Type B pancreatic cell (in vitro differentiated cells): ENCODE data around the gene ITPK1. TPM values are rescaled to one million over a fixed set of nuclear protein-coding genes. Genes with fewer than 3 reads are reported as not detected.
"Not testable (repeated sequence)": the region's sequence is repeated elsewhere in the genome, so short reads cannot be mapped to it uniquely, and the experiment has no call there.

Experiments
- DNase-seq: peaks from one replicate; pipeline ENCODE4 v3.0.0; 2021; ENCODE audit warnings: mixed read lengths; ENCODE audit not compliant: unreplicated experiment; ENCODE audit errors: extremely low spot score
- H3K27ac Mint-ChIP-seq: 2 replicates; pipeline ENCODE4 v1.8.0; 2021; ENCODE audit warnings: mild to moderate bottlenecking, mixed read lengths
- H3K27me3 Mint-ChIP-seq: 2 replicates; pipeline ENCODE4 v1.8.0; 2021; ENCODE audit warnings: mixed read lengths
- H3K36me3 Mint-ChIP-seq: 2 replicates; pipeline ENCODE4 v1.8.0; 2021; ENCODE audit warnings: mixed read lengths
- H3K4me1 Mint-ChIP-seq: one replicate; pipeline ENCODE4 v1.8.0; 2021; ENCODE audit warnings: mixed read lengths; ENCODE audit not compliant: unreplicated experiment
- H3K4me3 Mint-ChIP-seq: 2 replicates; pipeline ENCODE4 v1.8.0; 2021; ENCODE audit warnings: mild to moderate bottlenecking, mixed read lengths
- H3K9me3 Mint-ChIP-seq: 2 replicates; pipeline ENCODE4 v1.8.0; 2021; ENCODE audit warnings: mixed read lengths
- CTCF ChIP-seq: fragments of 200-600 bp; sonication (generic); conservative IDR thresholded peaks from 2 replicates; pipeline ENCODE4 v1.5.0; 2021; ENCODE audit warnings: antibody characterized with exemption, mild to moderate bottlenecking
- long read RNA-seq: library from polyadenylated mRNA; unstranded; transcript quantifications from one replicate; pipeline ENCODE4 v2.0.0, GENCODE V29; 2020
- total RNA-seq: library from RNA; stranded (reverse); gene quantifications from 2 replicates; pipeline ENCODE4 v1.2.1, GENCODE V29; 2021; ENCODE audit warnings: low replicate concordance

The ITPK1 gene
- total RNA-seq: 40.2 and 43.5 TPM in 2 replicates
- long read RNA-seq, partial matches to known transcripts: 0 of 3 reads
- long read RNA-seq, other reads (novel, unspliced or antisense): 3 of 3 reads

GRCh38 chr14:93115821-93116675 lies at the start of gene ITPK1:
ITPK1 (minus strand) TSS chr14:93115925; CDS start chr14:93115163, 762 bp downstream.
- Mint-ChIP-seq H3K9me3 (no peaks in the 10 kb centered on the region), H3K27me3 (no peaks in the 10 kb centered on the region), H3K4me1 (peaks cover 12% of the 10 kb centered on the region), H3K27ac (peak within 1 kb of the TSS; percentile 53), H3K4me3 (peak within 1 kb of the TSS; percentile 87), H3K36me3 (no peaks in the 10 kb centered on the region)
- peak; percentile 65 for TF ChIP-seq CTCF
- no peak for DNase-seq

- DNase-seq: no peak
- Mint-ChIP-seq H3K9me3 (no peaks in the 10 kb centered on the region), H3K36me3 (no peaks in the 10 kb centered on the region), H3K4me1 (no peaks in the 10 kb centered on the region), H3K27me3 (no peaks in the 10 kb centered on the region), H3K4me3 (no peak overlapping the region), H3K27ac (no peak overlapping the region)
- no peak for TF ChIP-seq CTCF
Measured at GRCh38 chr14:93163564-93163963, 47.8 kb upstream of the ITPK1 start.

GRCh38 chr14:93161411-93161940 lies 45.8 kb upstream of the ITPK1 start:
- Mint-ChIP-seq H3K4me1 (no peaks in the 10 kb centered on the region), H3K27ac (no peak overlapping the region), H3K9me3 (no peaks in the 10 kb centered on the region), H3K36me3 (no peaks in the 10 kb centered on the region), H3K27me3 (no peaks in the 10 kb centered on the region), H3K4me3 (no peak overlapping the region)
- no peak for DNase-seq
- TF ChIP-seq CTCF: no peak

- Mint-ChIP-seq H3K27me3 (no peaks in the 10 kb centered on the region), H3K36me3 (no peaks in the 10 kb centered on the region), H3K9me3 (no peaks in the 10 kb centered on the region), H3K4me1 (no peaks in the 10 kb centered on the region), H3K27ac (peak overlapping the region; percentile 39), H3K4me3 (no peak overlapping the region)
- TF ChIP-seq CTCF: peak; percentile 55
- DNase-seq: no peak
Measured at GRCh38 chr14:93160353-93160801, 44.7 kb upstream of the ITPK1 start.

GRCh38 chr14:93159625-93160352 lies 44.1 kb upstream of the ITPK1 start:
- DNase-seq, H3K4me1 Mint-ChIP-seq, H3K9me3 Mint-ChIP-seq, H3K36me3 Mint-ChIP-seq, H3K4me3 Mint-ChIP-seq, H3K27me3 Mint-ChIP-seq, H3K27ac Mint-ChIP-seq: not testable (repeated sequence)

- DNase-seq, H3K9me3 Mint-ChIP-seq, H3K36me3 Mint-ChIP-seq, H3K4me1 Mint-ChIP-seq, H3K4me3 Mint-ChIP-seq, H3K27me3 Mint-ChIP-seq, H3K27ac Mint-ChIP-seq: not testable (repeated sequence)
Measured at GRCh38 chr14:93158349-93158748, 42.6 kb upstream of the ITPK1 start.
